Thoracic aorta (tissue), 2 donors: ENCODE data around the gene CCNJ. TPM values are rescaled to one million over a fixed set of nuclear protein-coding genes. Genes with fewer than 3 reads are reported as not detected.
"Not testable (repeated sequence)": the region's sequence is repeated elsewhere in the genome, so short reads cannot be mapped to it uniquely, and the experiment has no call there.

Experiments used
- ATAC-seq: fragments of 150-250 bp; one replicate; pipeline ENCODE4 v1.8.0; 2017; ENCODE audit warnings: low read depth; ENCODE audit not compliant: insufficient number of reproducible peaks, low FRiP score
- DNase-seq: peaks from one replicate; pipeline ENCODE4 v3.0.0-alpha.2; 2020; ENCODE audit warnings: low spot score
- H3K27ac ChIP-seq, 2 donors: fragments of 200-600 bp; sonication (generic); 1 replicate in 1 of 2; 2 replicates in 1 of 2; pipeline ENCODE4 v1.5.1; 2016; ENCODE audit warnings: mild to moderate bottlenecking in 2 of 2, moderate library complexity in 2 of 2
- H3K27me3 ChIP-seq: fragments of 200-600 bp; sonication (generic); replicated peaks from 2 replicates; pipeline ENCODE4 v1.6.0; 2016; ENCODE audit warnings: mild to moderate bottlenecking; ENCODE audit not compliant: insufficient read depth
- H3K36me3 ChIP-seq: fragments of 200-600 bp; sonication (generic); one replicate; pipeline ENCODE4 v1.5.1; 2016
- H3K4me1 ChIP-seq, 2 donors: fragments of 200-600 bp; sonication (generic); 1 replicate in 1 of 2; 2 replicates in 1 of 2; pipeline versions ENCODE4 v1.5.1 to v1.6.0; 2016; ENCODE audit warnings: low read depth in 2 of 2, mild to moderate bottlenecking in 1 of 2; ENCODE audit not compliant: control insufficient read depth in 1 of 2
- H3K4me3 ChIP-seq: fragments of 200-600 bp; sonication (generic); 2 replicates; pipeline ENCODE4 v1.5.1; 2016; ENCODE audit warnings: mild to moderate bottlenecking
- H3K9me3 ChIP-seq: fragments of 200-600 bp; sonication (generic); 2 replicates; pipeline ENCODE4 v1.5.1; 2016
- CTCF ChIP-seq: fragments of 200-600 bp; sonication (generic); IDR thresholded peaks from one replicate; pipeline ENCODE4 v1.5.1; 2019; ENCODE audit warnings: antibody characterized with exemption
- total RNA-seq, 2 donors: library from RNA; depleted of rRNA; stranded (reverse); fragments of >200 nt; gene quantifications; one replicate each; pipeline versions ENCODE4 v1.1.0 to v1.2.3, GENCODE V29; 2016

The CCNJ gene
- 1 to 10 TPM; 6.5 to 8.8 TPM for total RNA-seq

DNA sequence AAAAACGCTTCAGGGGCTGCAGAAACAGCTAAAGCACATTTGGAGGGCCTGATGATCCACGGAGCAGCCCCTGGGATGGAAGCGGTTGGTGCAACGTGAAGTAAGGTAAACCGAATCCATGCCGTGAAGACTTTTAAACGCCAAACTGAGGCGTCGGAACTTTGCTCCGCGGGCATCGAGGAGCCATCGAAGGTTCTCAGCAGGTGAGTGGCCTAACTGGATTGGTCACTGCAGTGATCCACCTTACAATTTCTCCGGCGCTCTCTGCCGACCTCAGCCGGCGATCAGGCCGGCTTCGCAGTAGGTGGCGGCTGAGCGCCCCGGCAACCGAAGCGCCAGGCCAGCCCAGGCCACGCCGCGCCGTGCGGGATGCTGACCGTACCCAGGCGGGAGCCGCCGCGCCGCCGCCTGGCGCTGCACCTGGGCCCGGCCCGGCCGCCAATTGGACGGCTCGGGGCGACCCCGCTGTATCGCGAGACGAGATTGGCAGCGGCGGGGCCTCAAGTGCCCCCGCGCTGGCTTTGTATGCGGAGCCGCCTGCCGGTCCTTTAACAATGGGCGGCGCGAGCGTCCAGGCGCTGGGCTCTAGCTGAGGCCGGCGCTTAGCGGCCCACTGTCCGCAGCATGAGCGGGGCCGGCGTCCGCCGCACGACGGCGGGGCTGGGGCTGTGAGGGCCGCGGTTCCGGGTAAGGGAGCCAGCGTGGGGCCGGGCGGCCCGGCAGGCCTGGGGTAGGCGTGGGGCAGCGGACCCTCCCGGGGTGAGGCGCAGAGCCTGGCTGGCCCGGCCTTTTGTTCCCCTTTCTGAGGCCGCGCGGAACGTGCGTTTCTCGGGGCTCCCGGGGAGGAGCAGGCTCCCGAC, at the start of gene CCNJ:
TSS of gene CCNJ (plus strand) at position 551 of the 860 bp plus-strand sequence. CDS start 811 bp downstream, outside the sequence.
- peak; percentile 21 for TF ChIP-seq CTCF
- Histone ChIP-seq H3K36me3 (no peaks in the 10 kb centered on the region), H3K9me3 (no peaks in the 10 kb centered on the region), H3K27me3 (no peaks in the 10 kb centered on the region), H3K27ac (peak within 1 kb of the TSS; percentile 80 to 81), H3K4me1 (peaks cover 3 to 18% of the 10 kb centered on the region in 2 donors), H3K4me3 (peak within 1 kb of the TSS; percentile 94)
- peak; percentile 79 for ATAC-seq
- peak; percentile 41 for DNase-seq

GRCh38 chr10:95994376-95994775, 49.0 kb upstream of the CCNJ start:
- not testable (repeated sequence) for H3K9me3 ChIP-seq, H3K27ac ChIP-seq, DNase-seq, H3K4me1 ChIP-seq, H3K27me3 ChIP-seq, H3K36me3 ChIP-seq, H3K4me3 ChIP-seq, ATAC-seq

- no peaks in the 10 kb centered on the region for H3K9me3 ChIP-seq
- H3K27me3 ChIP-seq: no peaks in the 10 kb centered on the region
- no peak overlapping the region for H3K27ac ChIP-seq
- ATAC-seq (no peak), DNase-seq (no peak)
- H3K36me3 ChIP-seq: no peaks in the 10 kb centered on the region
- H3K4me3 ChIP-seq: no peak overlapping the region
- no peak for TF ChIP-seq CTCF
- H3K4me1 ChIP-seq: no peaks in the 10 kb centered on the region
Observed at GRCh38 chr10:95998255-95998784, 45.1 kb upstream of the CCNJ start.

- no peak overlapping the region for H3K27ac ChIP-seq
- H3K9me3 ChIP-seq: no peaks in the 10 kb centered on the region
- DNase-seq (no peak), ATAC-seq (no peak)
- TF ChIP-seq CTCF: no peak
- no peaks in the 10 kb centered on the region for H3K4me1 ChIP-seq
- no peaks in the 10 kb centered on the region for H3K36me3 ChIP-seq
- no peaks in the 10 kb centered on the region for H3K27me3 ChIP-seq
- H3K4me3 ChIP-seq: no peak overlapping the region
Observed at GRCh38 chr10:96013956-96014355, 29.4 kb upstream of the CCNJ start.

- H3K9me3 ChIP-seq: no peaks in the 10 kb centered on the region
- H3K27me3 ChIP-seq: no peaks in the 10 kb centered on the region
- no peaks in the 10 kb centered on the region for H3K36me3 ChIP-seq
- no peak overlapping the region for H3K27ac ChIP-seq
- no peak for TF ChIP-seq CTCF
- H3K4me3 ChIP-seq: no peak overlapping the region
- no peaks in the 10 kb centered on the region for H3K4me1 ChIP-seq
- no peak for ATAC-seq
- no peak for DNase-seq
Observed at GRCh38 chr10:96014473-96015102, 28.8 kb upstream of the CCNJ start.
